Ovary (tissue), 9 donors: ENCODE measurements around the gene PDE7B. TPM values are rescaled to one million over a fixed set of nuclear protein-coding genes. Genes with fewer than 3 reads are reported as not detected.

Experiments used
- DNase-seq, 5 donors: peaks; one replicate each; pipeline ENCODE4 v3.0.0-alpha.2; 2019 to 2020
- H3K27ac ChIP-seq, 2 donors: fragments of 200-600 bp; one replicate each; pipeline versions ENCODE4 v1.5.1 to v1.8.0; 2019 to 2022
- H3K27me3 ChIP-seq: fragments of 200-600 bp; one replicate; pipeline ENCODE4 v1.8.0; 2022
- H3K36me3 ChIP-seq: fragments of 200-600 bp; sonication (generic); one replicate; pipeline ENCODE4 v1.5.1; 2019
- H3K4me1 ChIP-seq: one replicate; pipeline ENCODE4 v1.8.1; 2013; ENCODE audit warnings: mild to moderate bottlenecking, moderate library complexity; ENCODE audit not compliant: insufficient read depth
- H3K4me3 ChIP-seq: fragments of 200-600 bp; sonication (generic); one replicate; pipeline ENCODE4 v1.5.1; 2017
- H3K9me3 ChIP-seq, 2 donors: fragments of 200-600 bp in 1 of 2; sonication (generic) in 1 of 2; one replicate each; pipeline versions ENCODE4 v1.5.1 to v1.8.1; 2013 to 2019; ENCODE audit warnings: mild to moderate bottlenecking in 1 of 2, moderate library complexity in 1 of 2
- EP300 ChIP-seq: sonication (generic); formaldehyde crosslinking; IDR thresholded peaks from one replicate; pipeline ENCODE4 v1.6.1; 2017; ENCODE audit warnings: antibody characterized with exemption
- POLR2A ChIP-seq: fragments of 450-650 bp; IDR thresholded peaks from one replicate; pipeline ENCODE4 v1.6.1; 2017; ENCODE audit warnings: antibody characterized with exemption, mild to moderate bottlenecking, moderate library complexity
- WGBS, 3 donors: extraction: QIAGEN DNeasy Blood & Tissue Kit in 1 of 3; methylation state at CpG; one replicate each; pipeline versions ENCODE4 v1.1.5 to v1.1.7; 2013 to 2017; 5-methylcytosine and 5-hydroxymethylcytosine counted together
- intact Hi-C, 4 donors: fragments of 100-400 bp; cut with DNase I; formaldehyde crosslinking; loops; one replicate each; pipeline versions ENCODE4 v1.11.0 to v1.15.1; 2022 to 2023
- polyA plus RNA-seq, 2 donors: library from polyadenylated mRNA; stranded (reverse); fragments of 200-250 nt in 1 of 2; fragments of 350-450 nt in 1 of 2; fragmentation: Illumina TruSeq in 1 of 2; extraction: RNeasy Lipid Tissue Mini Kit (QIAGEN cat#74804) in 1 of 2; gene quantifications; one replicate each; pipeline ENCODE4 v1.2.3, GENCODE V29; 2013 to 2014
- total RNA-seq, 7 donors: library from RNA; depleted of rRNA in 2 of 7; stranded (reverse); fragments of >200 nt in 2 of 7; fragmentation: NEBNext Ultra II Directional in 3 of 7; extraction: Animal tissue kit (Norgen Biotek cat#: 25700) in 3 of 7; gene quantifications; one replicate each; pipeline versions ENCODE4 v1.1.0 to v1.2.4, GENCODE V29; 2016 to 2023
- TF ChIP-seq, protein P1 (sequence below), 3 donors: fragments of 450-650 bp in 2 of 3; fragments of 200-600 bp in 1 of 3; IDR thresholded peaks; one replicate each; pipeline versions ENCODE4 v1.5.1 to v1.8.0; 2016 to 2022; ENCODE audit warnings: antibody characterized with exemption in 3 of 3, mild to moderate bottlenecking in 1 of 3
- donor health status: DM: no; HTN: no; CAD: no; lungs with moderate emphysema.
- donor health status: DM: no; HTN: no; CAD: no.
- donor health status: Bipolar disorder and iron deficiency.
- donor health status: DM: yes; HTN: yes; CAD: no.
- donor health status: DM: no; HTN: no; CAD: no.
- donor health status: DM: yes; HTN: yes; CAD: no.

The PDE7B gene
- total and polyA plus RNA-seq, 9 donors: 11.6 to 62.7 (median 21.6) TPM

GRCh38 chr6:136036601-136037000 is 185.1 kb downstream of the PDE7B start:
- H3K9me3 ChIP-seq: no peaks in the 10 kb centered on the region
- H3K27ac ChIP-seq: peak overlapping the region; percentile 42 to 81
- H3K4me3 ChIP-seq: no peak overlapping the region
- no peaks in the 10 kb centered on the region for H3K36me3 ChIP-seq
- WGBS, 3 donors: 18 to 35% (median 20%) methylated on average over 4 of the region's 4 CpGs
- no peak for TF ChIP-seq POLR2A
- TF ChIP-seq EP300: no peak
- TF ChIP-seq, protein P1, sequence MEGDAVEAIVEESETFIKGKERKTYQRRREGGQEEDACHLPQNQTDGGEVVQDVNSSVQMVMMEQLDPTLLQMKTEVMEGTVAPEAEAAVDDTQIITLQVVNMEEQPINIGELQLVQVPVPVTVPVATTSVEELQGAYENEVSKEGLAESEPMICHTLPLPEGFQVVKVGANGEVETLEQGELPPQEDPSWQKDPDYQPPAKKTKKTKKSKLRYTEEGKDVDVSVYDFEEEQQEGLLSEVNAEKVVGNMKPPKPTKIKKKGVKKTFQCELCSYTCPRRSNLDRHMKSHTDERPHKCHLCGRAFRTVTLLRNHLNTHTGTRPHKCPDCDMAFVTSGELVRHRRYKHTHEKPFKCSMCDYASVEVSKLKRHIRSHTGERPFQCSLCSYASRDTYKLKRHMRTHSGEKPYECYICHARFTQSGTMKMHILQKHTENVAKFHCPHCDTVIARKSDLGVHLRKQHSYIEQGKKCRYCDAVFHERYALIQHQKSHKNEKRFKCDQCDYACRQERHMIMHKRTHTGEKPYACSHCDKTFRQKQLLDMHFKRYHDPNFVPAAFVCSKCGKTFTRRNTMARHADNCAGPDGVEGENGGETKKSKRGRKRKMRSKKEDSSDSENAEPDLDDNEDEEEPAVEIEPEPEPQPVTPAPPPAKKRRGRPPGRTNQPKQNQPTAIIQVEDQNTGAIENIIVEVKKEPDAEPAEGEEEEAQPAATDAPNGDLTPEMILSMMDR (IDR thresholded peaks at IDR 0.05): no peak
- no peak for DNase-seq
- intact Hi-C loops: loop anchor here in 1 of 4 donors (10.0 kb wide), 1 partner anchor 128 kb away; no protein-coding TSS in a partner anchor
- H3K4me1 ChIP-seq: peaks cover 15% of the 10 kb centered on the region
- no peaks in the 10 kb centered on the region for H3K27me3 ChIP-seq

GRCh38 chr6:136037242-136037875 is 185.9 kb downstream of the PDE7B start:
- Histone ChIP-seq H3K27ac (peak overlapping the region; percentile 42 to 81), H3K9me3 (no peaks in the 10 kb centered on the region), H3K4me1 (peaks cover 15% of the 10 kb centered on the region), H3K4me3 (peak overlapping the region; percentile 36), H3K27me3 (no peaks in the 10 kb centered on the region), H3K36me3 (no peaks in the 10 kb centered on the region)
- intact Hi-C loops: loop anchor here in 1 of 4 donors (10.0 kb wide), 1 partner anchor 127 kb away; no protein-coding TSS in a partner anchor
- no peak for TF ChIP-seq POLR2A
- WGBS, 3 donors: 11 to 33% (median 19%) methylated on average over 8 of the region's 8 CpGs
- peak in 3 of 5 donors; percentile 37 to 50 (median 42) for DNase-seq

GRCh38 chr6:136037876-136038460 is 186.5 kb downstream of the PDE7B start:
- Histone ChIP-seq H3K4me1 (peaks cover 15% of the 10 kb centered on the region), H3K4me3 (peak overlapping the region; percentile 36), H3K36me3 (no peaks in the 10 kb centered on the region), H3K27ac (peak overlapping the region; percentile 42 to 81), H3K9me3 (no peaks in the 10 kb centered on the region), H3K27me3 (no peaks in the 10 kb centered on the region)
- intact Hi-C loops: loop anchor here in 1 of 4 donors (10.0 kb wide), 1 partner anchor 127 kb away; no protein-coding TSS in a partner anchor
- peak; percentile 43 to 59 (median 53) for DNase-seq
- 1 to 5% (median 3%) methylated on average over 13 of the region's 13 CpGs for WGBS, 3 donors
- TF ChIP-seq POLR2A: no peak
- TF ChIP-seq, protein P1 (IDR thresholded peaks at IDR 0.05): peak in 1 of 3 donors; percentile 12
- no peak for TF ChIP-seq EP300

DNA sequence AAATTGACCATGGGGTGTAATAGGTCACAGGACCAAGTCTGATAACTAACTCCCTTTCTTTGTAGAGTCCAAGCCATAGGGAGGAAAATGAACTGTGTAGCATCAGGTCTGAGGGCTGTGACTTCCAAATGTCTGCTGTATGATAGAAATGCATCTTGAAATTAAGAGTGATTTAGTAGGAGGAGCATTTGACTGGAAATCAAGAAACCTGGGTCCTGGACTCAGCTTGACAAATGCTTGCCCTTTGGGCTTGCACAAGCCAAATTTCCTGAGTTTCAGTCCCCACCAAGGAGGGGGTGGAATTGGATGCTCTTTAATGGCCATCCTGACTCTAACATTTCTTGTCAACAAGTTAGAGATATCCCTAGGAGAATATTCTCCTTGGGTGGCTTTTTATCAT is 187.0 kb downstream of the PDE7B start:
- Histone ChIP-seq H3K27ac (peak overlapping the region; percentile 42 to 81), H3K4me3 (peak overlapping the region; percentile 36), H3K9me3 (no peaks in the 10 kb centered on the region), H3K4me1 (peaks cover 12% of the 10 kb centered on the region), H3K27me3 (no peaks in the 10 kb centered on the region), H3K36me3 (no peaks in the 10 kb centered on the region)
- intact Hi-C loops: loop anchor here in 1 of 4 donors (10.0 kb wide), 1 partner anchor 126 kb away; no protein-coding TSS in a partner anchor
- no peak for TF ChIP-seq EP300
- TF ChIP-seq POLR2A: no peak
- TF ChIP-seq, protein P1 (IDR thresholded peaks at IDR 0.05): no peak
- no peak for DNase-seq
